GM12878 (cell line): ENCODE results near the gene CCDC120. TPM values are rescaled to one million over a fixed set of nuclear protein-coding genes. Genes with fewer than 3 reads are reported as not detected.
A peak's percentile ranks its signal among the peaks of the same experiment; 100 is the strongest.

ENCODE experiments used
- ATAC-seq: fragments of 200-7000 bp; cut with Tn5 transposase; 3 replicates; pipeline ENCODE4 v1.9.1; 2020; ENCODE audit warnings: mild to moderate bottlenecking, moderate library complexity
- BruUV-seq: library from RNA; stranded (reverse); fragments of 400-500 nt; replicated peaks from 2 replicates; lab custom pipeline; 2021; lab: Mats Ljungman, UMichigan
- CTCF ChIA-PET: fragments of 300-600 bp; sonication (Branson Sonifier 250); formaldehyde crosslinking; extraction: SDS; loops from one replicate; lab custom pipeline; 2021; ENCODE audit warnings: inconsistent platforms; lab: Yijun Ruan, JAX
- POLR2A ChIA-PET: fragments of 350-600 bp; formaldehyde crosslinking; extraction: SDS; loops from one replicate; lab custom pipeline; 2021; ENCODE audit warnings: inconsistent platforms; lab: Charles Lee
- RAD21 ChIA-PET: fragments of 300-600 bp; sonication (Branson Sonifier 250); formaldehyde crosslinking; loops from one replicate; lab custom pipeline; 2023; ENCODE audit warnings: antibody characterized with exemption; ENCODE audit not compliant: unreplicated experiment; lab: Charles Lee
- SMC1A ChIA-PET: fragments of 300-600 bp; sonication (Branson Sonifier 250); formaldehyde crosslinking; loops from one replicate; lab custom pipeline; 2023; ENCODE audit not compliant: unreplicated experiment, uncharacterized antibody; lab: Charles Lee
- DNase-seq: peaks from one replicate; pipeline ENCODE4 v3.0.0-alpha.2; 2011; ENCODE audit warnings: low read depth, low spot score
- FAIRE-seq: peaks from 3 replicates; lab custom pipeline; 2011; peaks lifted over from hg19 to GRCh38; lab: Jason Lieb, UNC
- H2AFZ ChIP-seq: 2 replicates; pipeline ENCODE4 v1.6.0; 2011; ENCODE audit warnings: low read depth, low read length, control low read depth; ENCODE audit not compliant: control insufficient read depth
- H3K27ac ChIP-seq: 2 replicates; pipeline ENCODE4 v1.5.1; 2011; ENCODE audit warnings: control low read depth; ENCODE audit not compliant: control insufficient read depth, insufficient read depth
- H3K27me3 ChIP-seq, 2 experiments: replicated peaks in 1 of 2; 2 replicates each; pipeline versions ENCODE4 v1.6.0 to v1.6.1; 2011; ENCODE audit warnings: low read length in 1 of 2; ENCODE audit not compliant: control insufficient read depth in 2 of 2, insufficient read depth in 2 of 2
- H3K36me3 ChIP-seq, 2 experiments: 2 replicates each; pipeline ENCODE4 v1.5.1; 2011; ENCODE audit warnings: low read length in 1 of 2; ENCODE audit not compliant: control insufficient read depth in 2 of 2, insufficient read depth in 2 of 2
- H3K4me1 ChIP-seq: 2 replicates; pipeline ENCODE4 v1.6.1; 2011; ENCODE audit warnings: mild to moderate bottlenecking, low read length, moderate library complexity, mixed read lengths; ENCODE audit not compliant: control insufficient read depth, insufficient read depth
- H3K4me2 ChIP-seq: 2 replicates; pipeline ENCODE4 v1.6.0; 2011; ENCODE audit warnings: control low read depth; ENCODE audit not compliant: control insufficient read depth, insufficient read depth
- H3K4me3 ChIP-seq: fragments of 200-600 bp; sonication (generic); 2 replicates; pipeline ENCODE4 v1.5.1; 2016
- H3K79me2 ChIP-seq: 2 replicates; pipeline ENCODE4 v1.6.0; 2011; ENCODE audit warnings: low read length; ENCODE audit not compliant: control insufficient read depth, insufficient read depth
- H3K9ac ChIP-seq: 2 replicates; pipeline ENCODE4 v1.8.0; 2011; ENCODE audit warnings: low read length, control low read depth, mixed read lengths; ENCODE audit not compliant: control insufficient read depth, insufficient read depth
- H3K9me3 ChIP-seq: replicated peaks from 3 replicates; pipeline ENCODE4 v1.5.1; 2011; ENCODE audit warnings: mild to moderate bottlenecking, low read length; ENCODE audit not compliant: control insufficient read depth, insufficient read depth
- H4K20me1 ChIP-seq: 2 replicates; pipeline ENCODE4 v1.6.0; 2011; ENCODE audit not compliant: control insufficient read depth, insufficient read depth
- ESRRA ChIP-seq: IDR thresholded peaks from 2 replicates; pipeline ENCODE4 v1.6.1; 2012; ENCODE audit warnings: mild to moderate bottlenecking, low read length, improper control_type of control experiment
- LARP7 ChIP-seq: fragments of 450-650 bp; IDR thresholded peaks from 2 replicates; pipeline ENCODE4 v1.6.1; 2017; ENCODE audit warnings: mild to moderate bottlenecking
- RFX5 ChIP-seq: IDR thresholded peaks from 2 replicates; pipeline ENCODE4 v1.6.1; 2011; ENCODE audit warnings: low read depth, low read length, improper control_type of control experiment
- SMC3 ChIP-seq: IDR thresholded peaks from 2 replicates; pipeline ENCODE4 v1.6.1; 2011; ENCODE audit warnings: low read length, improper control_type of control experiment, borderline replicate concordance
- SUPT20H ChIP-seq: IDR thresholded peaks from 2 replicates; pipeline ENCODE4 v1.6.1; 2011; ENCODE audit warnings: low read depth, mild to moderate bottlenecking, low read length, moderate library complexity, borderline replicate concordance; ENCODE audit not compliant: control insufficient read depth
- WGBS: methylation state at CpG from one replicate; pipeline ENCODE4 v1.1.6; 2016; ENCODE audit warnings: low lambda C conversion rate; ENCODE audit not compliant: insufficient replicate concordance, insufficient coverage; ENCODE audit errors: missing lambda C conversion rate; 5-methylcytosine and 5-hydroxymethylcytosine counted together
- in situ Hi-C: fragments of 300-500 bp; cut with MboI; formaldehyde crosslinking; loops from 9 replicates; pipeline ENCODE4 v1.14.3; 2018; ENCODE audit warnings: mixed read lengths
- intact Hi-C: fragments of 100-400 bp; cut with micrococcal nuclease; formaldehyde crosslinking; loops from one replicate; pipeline ENCODE4 v1.14.2; 2022; ENCODE audit not compliant: unreplicated experiment
- polyA plus RNA-seq, 11 experiments: library from polyadenylated mRNA; depleted of rRNA in 4 of 11; unstranded in 6 of 11; stranded (reverse) in 5 of 11; fragments of >200 nt; fragmentation: Nextera tagmentation in 4 of 11; fragmentation: Illumina TruSeq in 1 of 11; extraction: Ambion mirVana in 4 of 11; extraction: Trizol in 1 of 11; gene quantifications; 1 replicate in 1 of 11; 2 replicates in 10 of 11; pipeline versions ENCODE4 v1.2.1 to v1.2.3, GENCODE V29; 2011 to 2016; ENCODE audit warnings: inconsistent platforms in 2 of 11, missing spikeins in 2 of 11, low read depth in 1 of 11
- total RNA-seq, 4 experiments: library from RNA; depleted of rRNA in 3 of 4; stranded (reverse); fragments of >200 nt in 3 of 4; fragmentation: Illumina TruSeq in 1 of 4; extraction: Trizol in 1 of 4; gene quantifications; 2 replicates each; pipeline versions ENCODE4 v1.2.1 to v1.2.3, GENCODE V29; 2013 to 2021
- TF ChIP-seq, protein P1 (sequence below): fragments of 450-650 bp; formaldehyde crosslinking; IDR thresholded peaks from 2 replicates; pipeline ENCODE4 v1.5.0; 2022; ENCODE audit warnings: mild to moderate bottlenecking, missing genetic modification characterization

The CCDC120 gene
- total and polyA plus RNA-seq, 10 of the 15 experiments (the other 5 are each of a cell fraction or from before 2014, with no cell fraction given) = 0.11 to 4.1 (median 0.76) TPM

DNA sequence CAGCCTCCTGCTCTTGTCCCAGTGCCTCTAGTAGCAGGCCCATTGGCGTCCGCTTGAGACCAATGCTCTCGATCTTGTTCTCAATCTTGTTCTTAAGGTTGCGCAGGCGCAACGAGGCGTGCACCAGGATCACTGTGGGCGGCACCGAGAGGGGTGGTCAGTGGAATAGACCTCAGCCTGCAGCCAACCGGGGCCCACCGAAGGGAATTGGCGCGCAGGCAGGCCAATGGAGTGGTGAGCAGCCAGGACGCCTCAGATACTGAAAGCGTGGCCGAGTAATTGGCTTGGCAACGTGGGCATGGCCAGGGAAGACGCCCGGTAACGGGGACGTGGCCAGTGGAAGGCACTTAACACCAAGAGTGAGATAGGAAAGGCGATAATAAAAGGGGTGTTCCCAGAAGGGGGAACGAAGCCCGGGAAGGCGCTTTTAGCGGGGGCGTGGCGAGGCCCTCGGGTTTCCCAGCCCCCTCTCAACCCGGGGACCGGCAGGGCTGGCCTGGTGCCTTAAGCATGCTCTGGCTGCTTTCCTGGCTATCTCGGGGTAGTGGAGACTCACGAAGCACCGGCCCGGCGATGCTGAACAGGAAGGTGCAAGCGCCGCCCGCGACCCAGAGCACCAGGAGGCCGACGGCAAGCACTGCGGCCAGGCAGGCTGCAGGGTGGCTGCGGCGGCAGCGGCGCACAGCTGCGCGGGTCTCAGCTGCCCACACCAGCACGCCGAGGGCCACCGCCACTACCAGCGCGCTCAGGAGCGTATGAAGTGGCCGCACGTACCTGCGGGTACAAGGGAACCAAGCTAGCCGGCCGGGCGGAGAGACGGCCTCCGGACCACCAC, 13.3 kb downstream of the CCDC120 start (continued):
- TF ChIP-seq ESRRA (no peak), RFX5 (no peak), SMC3 (no peak)

DNA sequence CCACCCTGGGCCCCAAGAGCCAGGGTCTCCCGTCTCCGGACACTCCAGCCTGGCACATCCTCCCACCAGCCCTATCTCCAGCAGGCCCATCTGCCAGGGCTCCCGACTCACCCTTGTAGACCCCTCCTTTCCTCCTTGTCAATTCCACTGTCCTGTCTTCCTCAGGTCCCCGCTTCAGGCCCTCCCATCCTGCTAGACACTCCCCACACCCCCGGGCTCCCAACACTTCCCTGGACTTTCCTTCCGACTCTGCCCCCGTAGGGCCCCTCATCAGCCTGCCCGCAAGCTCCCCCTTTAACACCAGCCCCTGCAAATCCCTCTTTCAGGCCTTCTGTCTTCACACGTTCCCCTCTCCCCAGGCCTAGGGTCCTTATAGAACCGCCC, 13.9 kb downstream of the CCDC120 start:
- Histone ChIP-seq H3K9me3 (peaks cover 2% of the 10 kb centered on the region; the same call in 1 of the 3 replicates), H3K27ac (no peak overlapping the region), H3K4me1 (no peaks in the 10 kb centered on the region), H3K4me3 (no peak overlapping the region), H3K79me2 (no peaks in the 10 kb centered on the region), H3K4me2 (0 out of 2 replicates have a peak overlapping the region, but pooled peaks have one; percentile 64), H2AFZ (no peak overlapping the region), H3K36me3 (no peaks in the 10 kb centered on the region; a peak in 1 of 4 replicates), H3K27me3 (no peaks in the 10 kb centered on the region), H3K9ac (no peak overlapping the region), H4K20me1 (no peaks in the 10 kb centered on the region)
- intact Hi-C loops = no loop called here
- BruUV-seq = no TSS peak
- TF ChIP-seq LARP7 = no peak
- no peak for TF ChIP-seq SUPT20H
- TF ChIP-seq, protein P1, sequence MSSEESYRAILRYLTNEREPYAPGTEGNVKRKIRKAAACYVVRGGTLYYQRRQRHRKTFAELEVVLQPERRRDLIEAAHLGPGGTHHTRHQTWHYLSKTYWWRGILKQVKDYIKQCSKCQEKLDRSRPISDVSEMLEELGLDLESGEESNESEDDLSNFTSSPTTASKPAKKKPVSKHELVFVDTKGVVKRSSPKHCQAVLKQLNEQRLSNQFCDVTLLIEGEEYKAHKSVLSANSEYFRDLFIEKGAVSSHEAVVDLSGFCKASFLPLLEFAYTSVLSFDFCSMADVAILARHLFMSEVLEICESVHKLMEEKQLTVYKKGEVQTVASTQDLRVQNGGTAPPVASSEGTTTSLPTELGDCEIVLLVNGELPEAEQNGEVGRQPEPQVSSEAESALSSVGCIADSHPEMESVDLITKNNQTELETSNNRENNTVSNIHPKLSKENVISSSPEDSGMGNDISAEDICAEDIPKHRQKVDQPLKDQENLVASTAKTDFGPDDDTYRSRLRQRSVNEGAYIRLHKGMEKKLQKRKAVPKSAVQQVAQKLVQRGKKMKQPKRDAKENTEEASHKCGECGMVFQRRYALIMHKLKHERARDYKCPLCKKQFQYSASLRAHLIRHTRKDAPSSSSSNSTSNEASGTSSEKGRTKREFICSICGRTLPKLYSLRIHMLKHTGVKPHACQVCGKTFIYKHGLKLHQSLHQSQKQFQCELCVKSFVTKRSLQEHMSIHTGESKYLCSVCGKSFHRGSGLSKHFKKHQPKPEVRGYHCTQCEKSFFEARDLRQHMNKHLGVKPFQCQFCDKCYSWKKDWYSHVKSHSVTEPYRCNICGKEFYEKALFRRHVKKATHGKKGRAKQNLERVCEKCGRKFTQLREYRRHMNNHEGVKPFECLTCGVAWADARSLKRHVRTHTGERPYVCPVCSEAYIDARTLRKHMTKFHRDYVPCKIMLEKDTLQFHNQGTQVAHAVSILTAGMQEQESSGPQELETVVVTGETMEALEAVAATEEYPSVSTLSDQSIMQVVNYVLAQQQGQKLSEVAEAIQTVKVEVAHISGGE = no peak
- DNase-seq (no peak), ATAC-seq (no peak), FAIRE-seq (no peak)
- in situ Hi-C loops = no loop called here
- WGBS = 57% methylated on average over 9 of the region's 10 CpGs
- SMC1A ChIA-PET = no interaction called here
- RAD21 ChIA-PET = no interaction called here
- CTCF ChIA-PET = no interaction called here
- POLR2A ChIA-PET = no interaction called here
